NCI-H510A (cell line): ENCODE results near the gene WDR44.
A peak's percentile ranks its signal among the peaks of the same experiment; 100 is the strongest.
"Not testable (repeated sequence)": the region's sequence is repeated elsewhere in the genome, so short reads cannot be mapped to it uniquely, and the experiment has no call there.

Experiments used
- DNase-seq: peaks from one replicate; lab custom pipeline; 2025; lab: John Stamatoyannopoulos, UW

The WDR44 gene

GRCh38 chrX:118345464-118346257, at the start of gene WDR44:
Gene WDR44, plus strand, starts transcription at chrX:118346106. Its CDS starts 398 bp downstream, at chrX:118346504.
- peak; percentile 85 for DNase-seq

GRCh38 chrX:118305827-118306226, 40.1 kb upstream of the WDR44 start:
- not testable (repeated sequence) for DNase-seq

GRCh38 chrX:118315529-118315928, 30.4 kb upstream of the WDR44 start:
- DNase-seq = no peak

GRCh38 chrX:118324588-118324987, 21.3 kb upstream of the WDR44 start:
- DNase-seq = no peak

- no peak for DNase-seq
Measured at GRCh38 chrX:118325453-118325852, 20.5 kb upstream of the WDR44 start.

- DNase-seq = no peak
Measured at GRCh38 chrX:118329175-118329574, 16.7 kb upstream of the WDR44 start.

GRCh38 chrX:118337687-118338086, 8.2 kb upstream of the WDR44 start:
- DNase-seq = no peak

- no peak for DNase-seq
Measured at GRCh38 chrX:118338930-118339329, 7.0 kb upstream of the WDR44 start.

GRCh38 chrX:118345045-118345463, 852 bp upstream of the WDR44 start:
- DNase-seq = no peak

- DNase-seq = peak; percentile 46
Measured at GRCh38 chrX:118346258-118347094, 570 bp downstream of the WDR44 start.

- no peak for DNase-seq
Measured at GRCh38 chrX:118347131-118347530, 1.2 kb downstream of the WDR44 start.

- no peak for DNase-seq
Measured at GRCh38 chrX:118347736-118348135, 1.8 kb downstream of the WDR44 start.

- no peak for DNase-seq
Measured at GRCh38 chrX:118348186-118348810, 2.4 kb downstream of the WDR44 start.

GRCh38 chrX:118349188-118349587, 3.3 kb downstream of the WDR44 start:
- no peak for DNase-seq

GRCh38 chrX:118350221-118350620, 4.3 kb downstream of the WDR44 start:
- DNase-seq = no peak

- DNase-seq = no peak
Measured at GRCh38 chrX:118350706-118351105, 4.8 kb downstream of the WDR44 start.

- no peak for DNase-seq
Measured at GRCh38 chrX:118352566-118352965, 6.7 kb downstream of the WDR44 start.

GRCh38 chrX:118353081-118353850, 7.4 kb downstream of the WDR44 start:
- no peak for DNase-seq

- no peak for DNase-seq
Measured at GRCh38 chrX:118355225-118355920, 9.5 kb downstream of the WDR44 start.

GRCh38 chrX:118356154-118356701, 10.3 kb downstream of the WDR44 start:
- no peak for DNase-seq
